ENCODE measurements around the gene KCNQ1OT1. TPM values are rescaled to one million over a fixed set of nuclear protein-coding genes. Genes with fewer than 3 reads are reported as not detected.

Gene KCNQ1OT1
- under 1 TPM; 0.24 to 0.64 TPM for total RNA-seq

DNA sequence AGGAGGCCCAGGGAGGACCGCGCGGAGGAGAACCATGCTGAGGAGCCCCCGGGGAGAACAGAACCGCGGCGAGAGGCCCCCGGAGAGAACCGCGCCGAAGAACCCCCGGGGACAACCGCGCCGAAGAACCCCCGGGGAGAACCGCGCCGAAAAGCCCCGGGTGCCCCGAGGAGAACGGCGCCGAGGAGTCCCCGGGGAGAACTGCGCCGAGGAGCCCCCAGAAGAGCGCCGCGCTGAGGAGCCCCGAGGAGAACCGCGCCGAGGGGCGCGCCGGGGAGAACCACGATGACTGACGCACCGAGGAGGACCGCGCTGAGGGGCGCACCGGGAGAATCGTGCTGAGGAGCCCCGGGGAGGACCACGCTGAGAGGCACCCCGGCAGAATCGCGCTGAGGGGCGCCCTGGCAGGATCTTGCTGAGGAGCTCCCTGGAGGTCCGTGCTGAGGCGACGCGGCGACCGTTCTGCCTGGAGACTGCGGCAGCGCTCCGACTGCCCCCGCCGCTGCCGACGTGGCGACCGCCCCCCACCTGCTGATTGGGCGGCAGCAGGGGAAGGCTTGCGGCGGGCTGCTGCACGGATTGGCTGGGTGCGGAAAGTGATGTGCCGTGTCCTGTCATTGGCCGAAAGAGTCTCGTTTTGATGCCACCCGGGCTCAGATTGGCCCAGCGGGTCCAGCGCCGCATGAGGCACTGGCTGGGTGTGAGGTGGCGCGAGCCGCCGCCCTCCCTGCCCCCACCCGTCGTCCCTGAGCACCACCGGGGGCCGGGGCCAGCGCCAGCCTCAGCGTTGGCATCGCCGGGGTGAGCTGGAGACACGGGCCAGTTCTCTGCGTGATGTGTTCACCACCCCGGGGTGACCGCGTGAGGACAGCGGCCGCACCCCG is at the start of gene KCNQ1OT1:
KCNQ1OT1 (minus strand) TSS at position 464 of the 884 bp plus-strand sequence.
- Mint-ChIP-seq H3K4me1 (peaks cover 4% of the 10 kb centered on the region), H3K4me3 (peak within 1 kb of the TSS; percentile 80), H3K27ac (peak within 1 kb of the TSS; percentile 68), H3K27me3 (no peaks in the 10 kb centered on the region), H3K9me3 (no peaks in the 10 kb centered on the region), H3K36me3 (ENCODE audit: low read depth) (no peaks in the 10 kb centered on the region)
- peak; percentile 98 for ATAC-seq (replicated peaks)

DNA sequence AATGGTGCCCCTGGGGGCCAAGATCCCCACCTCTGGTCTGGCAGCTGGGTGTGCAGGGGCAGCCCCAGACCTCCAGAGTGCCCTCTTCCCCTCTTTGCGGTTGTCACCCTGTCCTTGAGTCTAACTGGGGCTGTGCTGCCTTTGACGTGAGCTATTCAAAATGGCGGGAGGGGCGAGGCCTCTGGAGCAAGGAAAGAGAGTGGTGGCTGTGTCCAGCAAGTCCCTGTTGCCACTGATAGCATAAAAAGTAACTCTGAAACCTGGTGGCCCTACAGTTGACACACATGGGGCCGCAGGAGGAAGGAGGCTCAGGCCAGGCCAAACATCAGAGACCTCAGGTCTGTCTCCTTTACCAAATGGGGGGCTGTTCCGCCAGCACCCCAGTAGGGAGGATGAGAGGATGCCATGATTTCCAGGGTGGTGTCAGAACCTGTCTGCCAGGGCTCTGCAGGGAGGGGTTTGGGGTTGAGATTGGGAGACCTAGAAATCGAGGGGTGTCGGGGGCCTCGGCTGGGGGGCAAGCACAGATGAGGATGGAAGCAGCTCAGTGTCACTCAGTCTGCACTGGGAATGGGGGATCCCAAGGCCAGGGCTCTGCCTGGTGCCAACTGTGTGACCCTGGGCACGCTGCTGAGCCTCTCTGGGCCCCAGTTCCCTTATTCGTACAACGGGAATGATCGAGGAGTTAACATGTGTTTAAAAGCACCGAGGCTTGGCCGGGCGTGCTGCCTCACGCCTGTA is 49.2 kb upstream of the KCNQ1OT1 start:
- Mint-ChIP-seq H3K27ac (no peak overlapping the region), H3K4me3 (no peak overlapping the region), H3K4me1 (no peaks in the 10 kb centered on the region), H3K9me3 (no peaks in the 10 kb centered on the region), H3K36me3 (ENCODE audit: low read depth) (no peaks in the 10 kb centered on the region), H3K27me3 (no peaks in the 10 kb centered on the region)
- no peak for ATAC-seq (replicated peaks)

GRCh38 chr11:2748061-2748813 is 48.4 kb upstream of the KCNQ1OT1 start:
- H3K27ac Mint-ChIP-seq, result no peak overlapping the region
- no peaks in the 10 kb centered on the region for H3K36me3 Mint-ChIP-seq (ENCODE audit: low read depth)
- no peaks in the 10 kb centered on the region for H3K27me3 Mint-ChIP-seq
- ATAC-seq (replicated peaks), result no peak
- no peak overlapping the region for H3K4me3 Mint-ChIP-seq
- no peaks in the 10 kb centered on the region for H3K4me1 Mint-ChIP-seq
- no peaks in the 10 kb centered on the region for H3K9me3 Mint-ChIP-seq

DNA sequence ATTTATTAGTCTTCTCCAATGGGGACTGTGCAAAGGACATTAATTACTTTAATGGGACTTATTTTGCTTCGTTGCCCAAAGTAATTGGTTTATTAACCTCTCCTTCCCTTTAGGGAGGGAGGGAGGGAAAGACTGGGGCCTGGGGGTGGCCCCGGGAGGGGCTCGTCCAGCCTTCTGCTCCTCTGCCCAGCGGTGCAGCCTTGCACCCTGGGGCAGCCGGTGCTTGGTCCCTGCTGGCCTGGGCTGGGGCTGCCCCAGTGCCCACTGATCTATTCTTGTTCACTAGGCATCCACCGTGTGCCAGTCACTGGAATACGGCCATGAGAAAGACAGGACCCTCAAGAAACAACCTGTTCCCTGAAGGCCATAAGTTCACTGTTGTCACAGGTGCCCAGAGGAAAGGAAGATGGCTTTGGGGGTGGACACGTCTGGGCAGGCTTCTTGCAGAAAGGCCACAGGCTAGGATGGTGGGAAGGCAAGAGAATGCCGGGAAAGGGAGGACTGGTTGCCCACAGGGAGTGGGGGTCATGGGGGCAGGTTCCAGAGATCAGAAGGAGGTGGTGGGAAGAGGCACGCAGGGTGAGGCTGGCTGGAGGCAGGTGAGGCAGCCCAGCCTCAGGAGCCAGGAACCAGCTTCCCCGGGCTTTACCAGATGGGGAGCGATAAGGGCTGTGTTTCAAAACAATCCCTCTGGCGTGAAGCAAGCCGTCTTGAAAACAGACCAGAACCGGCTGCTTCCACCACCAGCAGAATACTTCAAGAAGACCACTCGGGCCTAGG is 47.6 kb upstream of the KCNQ1OT1 start:
- no peaks in the 10 kb centered on the region for H3K27me3 Mint-ChIP-seq

GRCh38 chr11:2746401-2747247 is 46.8 kb upstream of the KCNQ1OT1 start:
- Mint-ChIP-seq H3K9me3 (no peaks in the 10 kb centered on the region), H3K4me1 (no peaks in the 10 kb centered on the region), H3K27ac (no peak overlapping the region), H3K4me3 (no peak overlapping the region), H3K36me3 (ENCODE audit: low read depth) (no peaks in the 10 kb centered on the region), H3K27me3 (no peaks in the 10 kb centered on the region)
- no peak for ATAC-seq (replicated peaks)

More for the DNA sequence above, 47.6 kb upstream of the KCNQ1OT1 start:
- no peaks in the 10 kb centered on the region for H3K9me3 Mint-ChIP-seq
- no peaks in the 10 kb centered on the region for H3K36me3 Mint-ChIP-seq (ENCODE audit: low read depth)
- H3K4me3 Mint-ChIP-seq, result no peak overlapping the region
- no peak for ATAC-seq (replicated peaks)
- H3K4me1 Mint-ChIP-seq, result no peaks in the 10 kb centered on the region
- no peak overlapping the region for H3K27ac Mint-ChIP-seq

DNA sequence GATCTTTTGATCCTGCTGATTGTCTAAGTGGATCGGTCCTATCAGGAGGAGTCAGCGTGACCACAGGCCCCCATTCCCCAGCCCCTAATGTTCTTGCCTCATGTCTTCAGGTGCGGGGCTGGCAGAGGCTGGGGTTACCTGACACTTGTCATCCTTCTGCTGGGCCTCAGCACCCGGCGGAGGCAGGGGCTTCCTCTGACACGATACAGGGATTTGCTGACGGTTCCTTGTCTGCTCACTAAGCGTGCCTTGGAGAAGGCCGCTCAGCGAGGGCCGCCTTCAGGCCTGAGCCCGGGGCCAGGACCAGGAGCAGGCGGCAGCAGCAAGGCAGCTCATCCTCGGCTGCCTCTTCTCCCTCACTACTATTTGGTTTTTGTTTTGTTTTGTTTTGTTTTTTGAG is 45.7 kb upstream of the KCNQ1OT1 start:
- H3K27me3 Mint-ChIP-seq, result no peaks in the 10 kb centered on the region
- no peaks in the 10 kb centered on the region for H3K36me3 Mint-ChIP-seq (ENCODE audit: low read depth)
- H3K27ac Mint-ChIP-seq, result no peak overlapping the region
- no peaks in the 10 kb centered on the region for H3K9me3 Mint-ChIP-seq
- H3K4me3 Mint-ChIP-seq, result no peak overlapping the region
- no peaks in the 10 kb centered on the region for H3K4me1 Mint-ChIP-seq
- no peak for ATAC-seq (replicated peaks)

- Mint-ChIP-seq H3K27ac (no peak overlapping the region), H3K4me1 (no peaks in the 10 kb centered on the region), H3K27me3 (no peaks in the 10 kb centered on the region), H3K36me3 (ENCODE audit: low read depth) (no peaks in the 10 kb centered on the region), H3K9me3 (no peaks in the 10 kb centered on the region), H3K4me3 (no peak overlapping the region)
- no peak for ATAC-seq (replicated peaks)
Measured at GRCh38 chr11:2744166-2744565, 44.4 kb upstream of the KCNQ1OT1 start.

- Mint-ChIP-seq H3K27ac (no peak overlapping the region), H3K36me3 (ENCODE audit: low read depth) (no peaks in the 10 kb centered on the region), H3K4me3 (no peak overlapping the region), H3K27me3 (no peaks in the 10 kb centered on the region), H3K9me3 (no peaks in the 10 kb centered on the region), H3K4me1 (no peaks in the 10 kb centered on the region)
- ATAC-seq (replicated peaks), result no peak
Measured at GRCh38 chr11:2743427-2744110, 43.8 kb upstream of the KCNQ1OT1 start.

DNA sequence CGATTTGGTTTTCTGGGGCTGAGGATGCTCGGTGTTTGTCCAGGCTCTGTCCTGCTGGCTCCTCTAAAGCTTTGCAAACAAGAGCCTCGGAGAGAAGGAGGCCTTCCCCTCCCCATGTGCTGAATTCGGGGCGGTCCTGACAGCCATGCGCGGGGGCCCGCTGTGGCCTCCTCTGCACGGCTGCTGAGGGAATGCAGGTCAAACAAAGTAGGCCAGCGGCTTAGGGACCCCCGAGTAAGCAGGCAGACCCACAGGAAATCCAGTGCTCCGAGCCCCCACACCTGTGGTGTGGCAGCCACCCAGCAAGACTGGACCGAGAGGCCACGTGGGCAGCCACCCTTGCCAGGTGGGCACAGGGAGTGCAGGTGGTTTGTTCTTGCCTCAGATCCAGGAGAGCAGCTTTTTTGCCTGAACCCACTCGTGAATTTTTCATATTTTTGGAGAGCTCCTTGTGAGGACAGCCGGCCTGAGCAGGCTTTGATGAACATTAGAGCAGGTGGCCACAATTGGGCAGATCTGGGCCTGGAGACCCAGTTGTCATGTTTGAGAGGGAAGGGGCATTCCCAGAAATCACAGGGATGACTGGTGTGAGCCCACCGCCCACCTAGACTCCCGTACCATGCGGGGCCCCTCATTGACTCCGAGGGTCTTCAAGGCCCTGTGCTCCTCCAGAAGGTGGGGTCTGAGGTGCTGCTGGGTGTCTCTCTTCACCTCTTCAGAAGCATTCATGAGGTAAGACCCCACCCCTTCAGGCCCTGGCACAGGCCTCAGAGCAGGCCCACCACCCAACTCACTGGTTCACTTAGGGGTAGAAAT is 43.0 kb upstream of the KCNQ1OT1 start:
- no peaks in the 10 kb centered on the region for H3K4me1 Mint-ChIP-seq
- H3K36me3 Mint-ChIP-seq (ENCODE audit: low read depth), result no peaks in the 10 kb centered on the region
- H3K27me3 Mint-ChIP-seq, result no peaks in the 10 kb centered on the region
- no peaks in the 10 kb centered on the region for H3K9me3 Mint-ChIP-seq
- H3K27ac Mint-ChIP-seq, result no peak overlapping the region
- ATAC-seq (replicated peaks), result no peak
- H3K4me3 Mint-ChIP-seq, result no peak overlapping the region

DNA sequence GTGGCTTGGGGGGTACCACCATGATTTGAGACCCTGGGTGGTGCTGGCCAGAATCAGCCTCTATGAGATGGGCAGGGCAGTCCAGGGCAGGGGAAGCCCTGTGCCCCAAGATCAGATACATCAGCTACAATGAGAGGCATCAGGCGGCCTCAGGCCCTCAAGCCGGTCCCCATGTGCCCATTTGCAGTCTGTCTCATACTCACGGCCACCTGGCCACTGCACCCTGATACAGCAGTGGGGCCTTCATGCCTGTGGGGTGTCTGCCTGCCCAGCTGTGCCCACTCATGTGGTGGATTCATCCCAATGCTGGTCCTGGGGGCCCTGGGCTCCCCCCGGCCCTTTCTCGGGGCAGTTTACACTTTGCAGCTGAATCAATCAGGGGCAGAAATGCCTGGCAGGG is 42.4 kb upstream of the KCNQ1OT1 start:
- Mint-ChIP-seq H3K9me3 (no peaks in the 10 kb centered on the region), H3K27ac (no peak overlapping the region), H3K27me3 (no peaks in the 10 kb centered on the region), H3K4me3 (no peak overlapping the region), H3K36me3 (ENCODE audit: low read depth) (no peaks in the 10 kb centered on the region), H3K4me1 (no peaks in the 10 kb centered on the region)
- no peak for ATAC-seq (replicated peaks)

GRCh38 chr11:2741377-2742131 is 41.8 kb upstream of the KCNQ1OT1 start:
- Mint-ChIP-seq H3K27ac (no peak overlapping the region), H3K4me3 (no peak overlapping the region), H3K4me1 (no peaks in the 10 kb centered on the region), H3K9me3 (no peaks in the 10 kb centered on the region), H3K36me3 (ENCODE audit: low read depth) (no peaks in the 10 kb centered on the region), H3K27me3 (no peaks in the 10 kb centered on the region)
- no peak for ATAC-seq (replicated peaks)

GRCh38 chr11:2741006-2741376 is 41.2 kb upstream of the KCNQ1OT1 start:
- H3K27me3 Mint-ChIP-seq, result no peaks in the 10 kb centered on the region
- ATAC-seq (replicated peaks), result peak; percentile 29
- no peaks in the 10 kb centered on the region for H3K9me3 Mint-ChIP-seq
- H3K4me1 Mint-ChIP-seq, result no peaks in the 10 kb centered on the region
- no peaks in the 10 kb centered on the region for H3K36me3 Mint-ChIP-seq (ENCODE audit: low read depth)
- H3K4me3 Mint-ChIP-seq, result no peak overlapping the region
- no peak overlapping the region for H3K27ac Mint-ChIP-seq
